ENCODE results near the gene CIZ1.
"Not testable (repeated sequence)": the region's sequence is repeated elsewhere in the genome, so short reads cannot be mapped to it uniquely, and the experiment has no call there.

Gene CIZ1

DNA sequence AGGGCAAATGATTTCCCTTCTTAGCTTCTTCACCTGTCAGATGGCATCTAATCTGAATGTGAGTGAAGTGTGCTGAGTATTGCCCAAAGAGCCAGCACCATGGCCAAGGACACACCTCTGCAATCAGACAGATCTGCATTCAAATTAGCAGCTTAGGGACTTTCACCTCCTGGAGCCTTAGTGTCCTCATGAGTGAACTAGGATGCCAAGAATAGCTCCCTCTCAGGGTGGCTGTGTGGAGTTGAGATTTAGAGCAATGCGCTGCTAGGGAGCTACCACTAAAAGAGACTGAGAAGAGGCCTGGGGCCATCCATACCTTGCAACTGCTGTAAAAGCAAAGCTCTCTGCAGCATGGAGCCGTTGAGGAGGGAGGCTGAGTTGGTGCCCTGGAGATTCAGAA is 1.4 kb downstream of the CIZ1 start:
- no peak for DNase-seq (ENCODE audit: low read depth)

DNA sequence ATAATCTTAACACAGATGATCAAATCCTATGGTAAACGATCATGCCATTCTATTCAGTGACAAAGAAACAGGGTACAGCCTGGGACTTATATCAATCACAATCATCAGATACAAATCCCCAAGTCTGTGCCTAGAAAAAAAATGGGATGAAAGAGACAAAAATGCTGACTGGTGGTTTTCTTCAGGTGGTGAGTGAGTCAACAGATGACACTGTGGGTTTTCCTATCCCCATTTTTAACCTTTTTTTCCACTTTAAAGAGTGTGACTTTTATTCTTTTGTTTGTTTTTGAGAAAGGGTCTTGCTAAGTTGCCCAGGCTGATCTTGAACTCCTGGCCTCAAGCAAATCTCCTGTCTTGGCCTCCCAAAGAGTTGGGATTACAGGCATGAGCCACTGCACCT is 3.2 kb downstream of the CIZ1 start:
- no peak for DNase-seq (ENCODE audit: low read depth)

DNA sequence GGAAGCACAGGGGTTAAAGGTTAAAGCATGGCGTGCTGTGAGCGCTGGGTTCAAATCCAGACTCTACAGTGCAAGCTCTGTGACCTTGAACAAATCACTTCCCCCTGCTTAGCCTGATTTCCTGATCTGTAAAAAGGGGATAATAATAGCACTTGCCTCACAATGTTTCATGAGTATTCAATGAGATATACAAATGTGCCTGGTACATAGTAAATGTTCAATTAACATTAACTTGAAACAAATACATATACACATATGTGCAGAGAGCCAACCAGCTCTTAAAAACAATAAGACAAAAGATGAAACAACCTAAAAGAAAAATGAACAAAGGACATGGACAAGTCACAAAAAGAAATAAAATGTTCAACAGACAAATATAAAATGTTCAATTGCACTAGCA is 4.0 kb downstream of the CIZ1 start:
- DNase-seq (ENCODE audit: low read depth): no peak

DNA sequence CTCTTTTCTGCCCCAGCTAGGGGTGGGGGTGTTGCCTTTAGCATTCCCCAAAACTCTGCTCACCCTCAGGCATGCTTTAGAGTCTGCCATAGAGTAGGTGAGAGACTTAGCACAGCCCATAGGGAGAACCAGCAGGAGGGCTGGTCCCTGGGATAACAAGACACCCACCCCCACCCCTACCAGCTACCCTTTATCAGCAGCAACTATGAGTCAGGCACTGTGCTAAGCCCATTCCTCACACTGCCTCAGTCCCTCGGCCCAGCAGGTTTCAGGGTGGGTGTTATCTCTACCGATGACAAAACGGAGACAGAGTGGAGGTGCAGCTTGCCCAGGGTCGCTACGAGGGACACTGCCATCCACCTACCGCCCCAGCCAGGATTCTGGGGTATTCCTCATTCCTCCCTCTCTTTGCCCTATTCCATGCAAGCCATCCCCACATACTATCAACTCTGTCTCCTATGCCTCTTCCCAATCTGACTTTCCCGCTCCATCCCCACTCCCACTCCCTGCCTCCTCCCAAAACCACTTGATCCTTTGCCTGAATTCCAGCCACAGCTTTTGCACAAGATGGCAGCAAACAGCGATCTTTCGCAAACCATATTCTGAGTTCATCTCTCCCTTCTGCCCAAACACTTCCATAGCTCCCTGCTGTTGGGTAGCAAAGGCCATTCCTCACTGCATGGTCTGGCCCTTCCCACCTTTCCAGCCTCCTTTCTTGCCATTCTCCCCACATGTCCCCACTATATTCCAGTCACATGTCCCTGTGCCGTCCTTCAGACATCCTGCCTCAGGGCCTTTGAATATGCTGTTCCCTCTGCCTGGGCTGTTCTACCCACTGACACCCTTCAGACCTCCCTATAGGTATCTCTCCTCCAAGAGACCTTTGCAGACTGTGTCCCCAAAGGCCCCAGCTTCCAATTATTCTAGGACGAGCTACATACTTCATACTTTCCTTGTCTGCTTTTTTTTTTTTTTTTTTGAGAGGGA is 5.1 kb downstream of the CIZ1 start:
- no peak for DNase-seq (ENCODE audit: low read depth)

DNA sequence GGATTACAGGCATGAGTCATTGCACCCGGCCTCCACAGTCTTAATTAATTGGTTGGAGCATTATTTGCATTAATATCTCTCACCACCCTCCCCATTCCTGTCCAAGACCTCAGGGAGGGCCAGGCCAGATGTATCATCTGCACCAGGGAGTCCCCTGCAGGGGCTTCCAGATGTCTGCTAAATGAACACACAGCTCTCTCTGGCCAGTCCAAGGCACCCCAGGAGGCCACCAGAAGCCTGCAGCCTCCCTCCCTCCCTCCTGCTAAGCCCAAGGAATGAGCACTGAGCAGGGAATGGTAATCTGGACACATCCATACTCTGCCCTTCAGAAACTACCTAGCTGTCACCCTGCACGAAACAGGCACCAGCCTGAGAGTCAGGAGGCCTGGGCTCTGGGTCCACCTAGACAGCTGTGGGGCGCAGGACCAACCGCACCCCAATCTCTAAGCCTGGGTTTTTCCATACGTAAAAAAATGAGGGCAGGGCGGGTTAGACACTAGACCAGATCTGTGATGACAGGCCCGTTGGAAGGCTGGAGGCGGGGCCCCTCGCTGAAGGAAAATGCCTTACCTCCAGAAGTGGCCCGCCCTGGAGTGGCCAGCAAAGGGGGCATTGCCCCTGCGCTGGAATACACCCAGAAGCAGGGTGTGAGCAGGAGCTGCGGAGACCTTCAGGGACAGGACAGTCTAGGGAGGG is 8.3 kb downstream of the CIZ1 start:
- no peak for DNase-seq (ENCODE audit: low read depth)

DNA sequence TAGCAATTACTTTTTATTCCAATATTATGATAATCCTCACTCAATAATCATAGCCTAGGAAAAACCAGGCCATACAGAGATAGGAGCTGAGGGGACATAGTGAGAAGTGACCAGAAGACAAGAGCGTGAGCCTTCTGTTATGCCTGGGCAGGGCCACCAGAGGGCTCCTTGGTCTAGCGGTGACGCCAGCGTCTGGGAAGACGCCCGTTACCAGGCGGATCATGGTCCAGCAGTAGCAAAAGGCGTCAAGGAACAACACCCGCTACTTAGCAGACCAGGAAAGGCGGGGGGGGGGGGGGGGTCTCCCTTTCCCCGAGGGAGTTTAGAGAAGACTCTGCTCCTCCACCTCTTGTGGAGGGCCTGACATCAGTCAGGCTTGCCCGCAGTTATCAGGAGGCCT is 9.9 kb downstream of the CIZ1 start:
- DNase-seq (ENCODE audit: low read depth): not testable (repeated sequence)

DNA sequence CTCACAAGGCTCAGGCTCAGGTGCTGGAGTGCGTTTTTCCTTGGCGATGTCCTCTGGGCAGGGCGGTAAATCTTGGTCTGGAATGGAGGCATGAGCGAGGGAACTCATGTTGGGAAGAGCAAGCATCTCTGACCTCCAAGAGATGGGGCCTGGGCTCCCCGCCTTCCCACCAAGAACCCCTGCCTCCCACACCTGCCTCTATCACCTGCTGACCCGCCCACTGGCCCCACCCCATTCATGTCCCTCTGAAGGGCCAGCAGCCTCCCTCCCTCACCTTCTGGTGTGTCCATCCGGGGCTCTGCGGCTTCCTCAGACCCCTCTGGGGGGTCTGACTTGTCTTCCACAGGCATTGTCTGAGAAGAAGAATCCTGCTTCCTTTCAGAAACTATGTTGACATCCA is 10.9 kb downstream of the CIZ1 start:
- no peak for DNase-seq (ENCODE audit: low read depth)

DNA sequence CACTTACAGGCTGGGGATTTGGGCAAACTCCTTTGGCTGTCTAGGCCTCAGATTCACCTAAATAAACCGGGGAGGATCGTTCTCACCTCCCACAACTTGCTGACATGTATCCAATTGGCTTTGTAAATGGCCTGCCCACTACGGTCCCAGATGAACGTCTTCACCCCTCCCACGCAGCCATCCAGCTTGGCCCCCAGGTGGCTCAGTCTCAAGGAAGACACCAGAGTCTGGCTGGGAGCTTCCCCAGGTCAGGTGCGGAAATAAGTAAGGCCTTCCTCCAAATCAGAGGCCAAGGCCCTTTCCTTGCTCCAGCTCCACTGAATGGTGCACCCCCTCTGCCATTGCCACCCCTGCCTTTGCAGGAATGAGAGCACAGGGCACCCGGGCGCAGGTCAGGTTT is 11.4 kb downstream of the CIZ1 start:
- no peak for DNase-seq (ENCODE audit: low read depth)

DNA sequence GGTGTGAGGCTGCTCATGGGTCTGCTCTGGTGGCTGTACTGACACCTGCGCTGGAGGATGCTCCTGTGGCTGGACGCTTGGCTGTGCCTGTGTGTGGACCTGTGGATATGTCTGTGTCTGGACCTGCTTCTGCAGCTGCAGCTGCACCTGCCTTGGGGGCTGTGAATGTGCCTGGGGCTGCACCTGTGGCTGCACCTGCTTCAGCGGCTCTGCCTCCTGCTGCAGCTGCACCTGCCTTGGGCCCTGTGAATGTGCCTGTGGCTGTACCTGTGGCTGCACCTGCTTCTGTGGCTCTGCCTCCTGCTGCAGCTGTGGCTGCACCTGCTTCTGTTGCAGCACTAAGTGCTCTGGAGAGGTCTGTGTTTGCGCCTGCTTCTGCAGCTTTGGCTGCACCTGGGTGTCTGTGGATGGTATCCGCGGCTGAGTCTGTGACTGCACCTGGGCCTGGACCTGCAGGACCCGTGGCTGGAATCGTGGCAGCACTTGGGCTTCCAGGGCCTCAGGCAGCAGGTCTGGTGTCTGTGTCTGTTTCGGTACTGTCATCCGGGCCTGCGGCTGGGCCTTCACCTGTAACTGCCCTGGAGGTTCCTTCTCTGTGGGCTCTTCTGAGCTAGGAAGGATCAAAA is 12.5 kb downstream of the CIZ1 start:
- no peak for DNase-seq (ENCODE audit: low read depth)

DNA sequence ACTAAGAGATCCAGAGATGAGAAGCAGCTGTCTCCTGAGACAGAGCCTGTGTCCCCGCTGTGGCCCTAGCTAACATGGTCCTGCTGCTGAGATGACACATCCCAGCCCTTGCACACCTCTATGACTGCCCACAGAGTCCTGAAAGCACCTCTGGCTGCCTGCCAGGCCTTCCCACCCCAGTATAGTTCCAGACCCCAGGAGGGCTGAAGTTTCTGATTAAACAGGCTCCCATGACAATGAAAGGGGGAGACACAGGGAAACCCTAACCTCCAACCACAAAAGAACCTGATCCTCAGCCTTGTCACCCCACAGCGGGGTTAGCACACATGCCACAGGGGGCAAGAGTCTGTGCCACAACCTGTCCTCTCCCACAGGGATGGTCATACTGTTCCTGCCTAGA is 15.6 kb downstream of the CIZ1 start:
- no peak for DNase-seq (ENCODE audit: low read depth)

DNA sequence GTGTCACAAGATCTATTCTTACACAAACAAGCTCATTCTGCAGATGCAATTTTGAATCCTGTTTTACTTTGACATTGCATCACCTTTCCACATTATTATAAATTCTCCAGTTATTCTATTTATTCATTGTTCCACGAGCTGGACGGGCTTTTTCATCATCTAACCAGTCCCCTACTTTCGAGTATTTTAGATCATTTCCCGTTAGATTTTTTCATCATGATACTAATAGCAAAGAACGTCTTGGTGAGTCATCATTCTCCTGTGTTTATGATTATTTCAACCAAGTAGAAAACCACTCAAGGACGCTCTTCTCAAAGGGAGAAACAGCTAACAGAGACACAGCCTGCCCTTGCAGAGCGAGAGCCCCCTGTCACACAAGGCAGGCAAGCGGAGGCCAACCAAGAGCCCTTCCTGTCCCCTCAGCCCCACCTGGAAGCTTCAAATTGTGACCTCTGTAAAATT is 16.2 kb downstream of the CIZ1 start:
- DNase-seq (ENCODE audit: low read depth): no peak

DNA sequence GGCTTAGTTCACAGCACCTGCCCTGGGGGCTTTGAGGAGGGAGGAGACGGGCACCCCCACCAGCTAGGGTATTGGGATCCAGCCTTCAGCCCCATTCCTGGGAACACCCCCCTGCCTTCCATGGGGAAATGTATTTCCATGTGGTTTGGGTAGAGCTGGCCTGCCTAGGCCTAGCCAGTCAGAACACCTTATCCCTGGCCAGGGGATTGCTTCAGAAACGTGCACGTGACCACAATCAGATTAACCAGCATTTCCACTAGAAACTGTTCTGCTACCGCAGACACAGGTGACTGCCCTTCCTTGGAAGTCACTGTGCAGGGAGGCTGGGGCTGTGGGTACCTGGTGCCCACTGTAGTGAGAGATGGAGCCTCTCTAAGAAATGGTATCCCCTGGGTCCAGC is 17.3 kb downstream of the CIZ1 start:
- no peak for DNase-seq (ENCODE audit: low read depth)

DNA sequence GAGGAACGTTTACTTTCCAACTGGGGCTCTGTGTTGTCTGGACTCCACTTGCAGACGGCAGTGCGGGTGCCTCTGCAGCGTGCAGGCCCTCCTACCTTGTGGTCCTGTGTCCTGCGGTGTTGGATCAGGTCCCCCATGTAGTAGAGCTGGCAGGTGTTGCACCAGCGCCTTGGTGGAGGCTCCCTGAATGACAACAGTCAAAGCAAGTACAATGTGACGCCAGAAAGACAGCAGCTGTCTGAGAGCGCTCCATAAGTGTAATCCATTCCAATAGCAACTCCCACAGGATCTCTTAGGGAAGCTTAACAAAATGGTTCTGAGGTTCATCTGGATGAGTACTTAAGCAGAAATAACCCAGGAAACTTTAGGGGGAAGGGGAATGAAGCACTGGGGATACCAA is 21.4 kb downstream of the CIZ1 start:
- no peak for DNase-seq (ENCODE audit: low read depth)

DNA sequence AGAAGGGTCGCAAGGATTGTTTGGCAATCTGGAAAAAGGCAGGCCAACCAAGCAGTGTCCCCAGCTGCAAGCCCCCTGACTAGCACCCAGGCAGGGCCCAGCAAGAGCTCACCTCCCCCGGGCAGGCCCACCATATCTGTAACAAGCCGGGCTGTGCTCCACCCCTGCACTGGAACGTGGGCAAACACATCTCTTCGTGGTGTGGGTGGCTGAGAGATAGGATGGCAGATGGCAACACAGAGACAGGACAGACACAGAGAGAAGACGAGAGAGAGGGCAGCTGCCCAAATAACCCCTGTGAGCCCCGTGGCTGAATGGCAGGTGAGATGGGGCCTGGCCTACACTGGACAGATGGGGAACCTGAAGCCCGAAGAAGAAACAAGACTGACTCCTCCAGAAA is 21.9 kb downstream of the CIZ1 start:
- DNase-seq (ENCODE audit: low read depth): no peak

DNA sequence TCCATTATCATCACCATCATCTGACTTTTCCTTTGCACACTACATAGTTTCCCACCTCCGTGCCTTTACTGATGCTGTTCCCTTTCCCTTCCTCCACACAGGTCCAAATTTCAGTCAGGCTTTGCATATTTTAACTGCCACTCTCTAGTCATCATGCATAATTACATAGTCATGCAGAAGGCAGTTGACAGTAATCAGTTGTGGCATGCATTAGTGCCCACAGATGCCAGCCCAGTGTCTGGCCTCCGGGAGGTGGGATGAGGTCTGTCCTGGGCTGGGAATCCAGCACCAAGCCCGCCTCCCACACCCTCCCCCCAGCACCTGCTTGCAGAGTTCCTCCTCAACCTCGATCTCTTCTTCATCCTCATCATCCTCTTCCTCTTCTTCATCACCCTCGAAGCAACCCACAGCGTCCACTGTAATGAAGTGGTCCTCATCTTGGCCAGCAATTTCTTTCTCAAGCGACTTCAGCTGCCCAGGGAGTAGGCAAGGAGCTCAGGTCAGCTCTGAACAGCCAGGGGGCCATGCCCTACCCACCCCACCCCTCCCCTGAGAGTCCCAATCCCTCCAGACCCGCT is 22.6 kb downstream of the CIZ1 start:
- no peak for DNase-seq (ENCODE audit: low read depth)

DNA sequence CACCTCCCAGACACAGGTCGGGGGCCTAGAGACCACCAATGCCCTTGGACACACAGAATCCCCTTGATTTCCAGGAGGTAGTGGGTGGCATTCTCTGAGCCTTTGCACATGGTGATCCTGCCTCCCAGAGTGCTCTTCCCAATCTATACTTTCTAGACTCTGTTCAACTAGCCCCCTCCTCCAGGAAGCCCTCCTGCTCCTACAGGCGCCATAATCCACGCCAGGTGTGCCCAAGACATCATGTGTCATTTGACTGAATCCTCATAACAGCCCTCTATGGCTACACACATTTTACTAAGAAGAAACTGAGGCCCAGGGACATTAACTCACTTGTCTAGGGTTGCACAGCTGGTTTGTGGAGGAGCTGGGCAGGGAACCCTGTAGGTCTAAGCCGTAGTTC is 24.2 kb downstream of the CIZ1 start:
- DNase-seq (ENCODE audit: low read depth): no peak

DNA sequence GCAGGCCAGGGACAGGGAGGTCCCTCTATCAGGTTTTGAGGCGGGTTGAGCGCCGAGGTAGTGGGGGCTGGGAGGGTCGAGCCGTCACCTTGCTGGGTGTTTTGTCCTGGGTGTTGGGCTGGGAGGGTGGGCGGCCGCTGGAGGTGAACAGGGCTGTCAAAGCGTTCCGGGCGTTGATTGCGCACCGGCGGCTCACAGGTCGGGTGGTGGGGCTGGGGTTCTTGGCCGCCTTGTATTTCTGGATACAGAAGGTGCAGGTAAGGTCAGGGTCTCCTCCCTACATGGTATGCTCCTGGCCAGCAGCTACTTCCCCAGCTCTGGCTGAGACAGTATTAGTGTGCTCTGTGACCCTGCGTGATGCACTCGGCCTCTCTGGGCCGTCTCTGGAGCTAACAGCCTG is 25.2 kb downstream of the CIZ1 start:
- DNase-seq (ENCODE audit: low read depth): no peak

DNA sequence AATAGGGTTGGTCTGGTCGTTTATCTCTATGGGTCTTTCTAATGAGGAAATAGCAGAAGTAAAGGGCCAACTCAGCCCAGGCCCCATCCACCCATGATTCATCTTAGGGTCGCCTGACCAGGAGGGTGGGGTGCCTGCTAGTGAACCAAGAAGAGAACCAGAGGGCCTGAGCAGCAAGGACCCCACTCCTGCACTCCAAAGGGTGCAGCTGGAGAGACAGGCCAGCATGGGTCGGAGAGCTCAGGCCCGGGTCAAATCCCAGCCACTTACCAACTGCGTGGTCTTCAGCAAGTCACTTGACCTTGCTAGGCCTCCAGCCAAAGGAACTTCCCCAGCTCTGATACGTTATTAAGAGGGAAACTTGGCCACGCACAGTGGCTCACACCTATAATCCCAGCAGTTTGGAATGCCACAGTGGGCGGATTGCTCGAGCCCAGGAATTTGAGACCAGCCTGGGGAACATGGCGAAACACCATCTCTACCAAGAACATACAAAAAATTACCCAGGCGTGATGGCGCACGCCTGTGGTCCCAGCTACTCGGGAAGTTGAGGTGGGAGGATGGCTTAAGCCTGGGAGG is 27.0 kb downstream of the CIZ1 start:
- DNase-seq (ENCODE audit: low read depth): no peak

DNA sequence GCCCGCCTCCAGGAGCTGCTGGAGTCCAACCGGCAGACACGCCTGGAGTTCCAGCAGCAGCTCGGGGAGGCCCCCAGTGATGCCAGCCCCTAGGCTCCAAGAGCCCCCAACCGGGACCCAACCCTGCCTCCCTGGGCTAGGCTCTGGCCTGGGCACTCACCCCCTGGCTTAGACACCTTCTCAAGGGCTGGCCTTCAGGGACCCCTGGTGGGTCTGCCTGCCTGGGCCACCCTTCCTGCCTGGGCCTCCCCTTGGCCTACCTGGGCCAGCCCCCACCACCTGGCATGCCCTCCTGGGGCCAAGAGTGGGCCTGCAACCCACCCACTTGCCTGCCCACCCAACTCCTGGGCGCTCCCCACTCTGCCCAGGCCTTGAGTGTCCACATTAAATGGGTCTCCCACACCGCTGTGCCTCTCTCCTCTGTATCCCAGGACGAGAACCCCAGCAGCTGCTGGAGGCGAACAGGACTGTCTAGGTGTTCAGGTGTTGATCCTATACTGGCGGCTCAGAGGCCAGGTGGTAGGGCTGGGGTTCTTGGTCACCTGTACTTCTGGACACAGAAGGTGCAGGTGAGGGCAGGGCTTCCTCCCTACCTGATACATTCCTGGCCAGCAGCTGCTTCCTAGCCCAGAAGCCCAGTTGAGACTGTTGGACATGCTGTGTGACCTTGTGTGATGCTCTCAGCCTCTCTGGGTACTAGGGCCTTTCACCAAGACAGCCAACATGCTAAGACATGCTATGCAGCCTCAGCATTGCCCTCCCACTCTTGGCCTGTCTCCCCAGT is 27.7 kb downstream of the CIZ1 start:
- DNase-seq (ENCODE audit: low read depth): no peak

DNA sequence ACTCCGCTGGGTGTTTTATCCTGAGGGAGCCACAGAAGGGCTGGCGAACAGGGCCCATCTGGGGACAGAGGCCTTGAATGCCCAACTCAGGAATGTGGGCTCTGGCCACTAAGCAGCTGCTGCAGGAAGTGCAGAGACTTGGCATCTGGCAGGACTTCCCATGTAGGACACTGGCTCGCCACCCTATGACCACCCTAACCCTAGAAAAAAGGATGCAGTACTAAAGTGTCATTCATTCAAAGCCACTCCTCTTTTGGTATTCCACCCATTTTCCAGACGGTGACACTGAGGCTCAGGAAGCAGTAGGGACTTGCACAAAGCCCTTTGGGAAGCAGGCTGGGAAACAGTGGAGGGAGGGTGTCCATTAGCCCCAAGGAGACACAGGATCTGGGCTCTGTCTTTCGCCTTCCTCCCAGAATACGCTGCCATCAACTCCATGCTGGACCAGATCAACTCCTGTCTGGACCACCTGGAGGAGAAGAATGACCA is 28.3 kb downstream of the CIZ1 start:
- no peak for DNase-seq (ENCODE audit: low read depth)

All from stimulated activated CD8-positive, alpha-beta memory T cell treated with anti-CD3 and anti-CD28 coated beads, Interleukin-15, amount 100 ng/mL, for 24 hours (primary cell).